WERI-Rb-1 (cell line): Measurements from ENCODE around the gene ACIN1.
A peak's percentile ranks its signal among the peaks of the same experiment; 100 is the strongest.

Source experiments
- DNase-seq: peaks from one replicate; pipeline ENCODE4 v3.0.0-alpha.2; 2020
- H3K27ac ChIP-seq: fragments of 250-450 bp; sonication (Bioruptor Pico); 2 replicates; pipeline ENCODE4 v1.5.1; 2020; ENCODE audit warnings: mild to moderate bottlenecking, moderate library complexity
- H3K27me3 ChIP-seq: fragments of 250-450 bp; sonication (Bioruptor Pico); 2 replicates; pipeline ENCODE4 v1.5.1; 2021; ENCODE audit warnings: mild to moderate bottlenecking, low read depth, moderate library complexity; ENCODE audit not compliant: insufficient read depth, severe bottlenecking
- H3K36me3 ChIP-seq: fragments of 250-450 bp; sonication (Bioruptor Pico); 2 replicates; pipeline ENCODE4 v1.5.1; 2020; ENCODE audit warnings: mild to moderate bottlenecking, moderate library complexity
- H3K4me3 ChIP-seq: 2 replicates; pipeline ENCODE4 v1.5.1; 2011; ENCODE audit warnings: low read depth, mild to moderate bottlenecking, control low read depth, low read length
- H3K9me3 ChIP-seq: fragments of 250-450 bp; sonication (Bioruptor Pico); 2 replicates; pipeline ENCODE4 v1.5.1; 2021; ENCODE audit warnings: mild to moderate bottlenecking, moderate library complexity; ENCODE audit not compliant: severe bottlenecking
- CTCF ChIP-seq: IDR thresholded peaks from 2 replicates; pipeline ENCODE4 v1.5.1; 2011; ENCODE audit warnings: low read depth, mild to moderate bottlenecking, control low read depth, inconsistent platforms, low read length

Gene ACIN1

DNA sequence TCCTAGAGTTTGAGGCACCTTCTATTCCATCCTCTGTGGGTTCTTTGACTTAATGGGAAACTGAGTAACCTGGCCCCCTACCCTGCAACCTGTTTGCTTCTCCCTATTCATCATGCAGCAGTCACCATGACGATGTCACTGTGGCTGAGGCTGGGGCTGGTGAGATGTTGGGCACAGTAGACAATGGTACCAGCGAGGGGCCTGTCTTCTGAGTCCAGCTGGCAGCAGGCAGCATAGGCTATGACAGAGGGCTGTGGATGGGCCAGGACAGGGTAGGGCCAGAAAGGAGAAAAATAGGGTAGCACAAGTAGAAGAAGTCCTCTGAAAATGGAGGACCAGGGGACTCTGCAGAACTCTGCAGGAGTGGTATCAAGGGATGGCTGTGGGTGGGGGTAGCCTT is 7.9 kb upstream of the ACIN1 start:
- TF ChIP-seq CTCF: no peak
- H3K36me3 ChIP-seq: peaks cover 11% of the 10 kb centered on the region
- no peak for DNase-seq
- no peaks in the 10 kb centered on the region for H3K9me3 ChIP-seq
- H3K4me3 ChIP-seq: no peak overlapping the region
- no peaks in the 10 kb centered on the region for H3K27me3 ChIP-seq
- H3K27ac ChIP-seq: no peak overlapping the region

DNA sequence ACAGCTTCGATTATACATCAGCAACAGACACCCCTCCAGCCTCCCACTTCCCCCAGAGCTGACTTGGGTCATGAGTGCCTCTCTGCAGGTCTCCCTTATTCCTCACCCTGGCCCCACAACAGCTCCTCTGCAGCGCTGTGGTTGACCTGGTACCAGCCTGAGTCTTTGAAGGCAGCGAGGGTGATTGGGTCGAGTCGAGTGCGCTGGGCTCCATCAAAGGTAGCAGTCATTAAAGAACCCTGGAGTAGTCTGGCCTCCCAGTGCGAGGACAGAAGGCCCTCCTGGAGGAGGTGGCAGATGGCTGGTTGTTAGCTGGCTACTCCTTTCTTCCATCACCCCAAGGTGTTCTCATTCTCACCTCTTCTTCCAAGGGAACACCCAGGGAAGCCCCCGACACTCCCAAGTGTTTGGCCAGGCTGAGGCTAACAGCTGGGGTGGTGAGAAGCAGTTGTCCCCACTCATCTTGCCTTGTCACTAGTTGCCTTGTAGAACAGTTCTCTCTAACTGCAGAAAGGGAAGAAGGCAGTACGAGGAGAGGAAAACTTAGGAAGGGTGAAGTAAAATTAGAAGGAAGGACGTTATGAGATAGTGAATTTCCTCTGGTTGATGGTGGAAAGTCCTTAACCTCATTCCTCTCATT is 7.2 kb upstream of the ACIN1 start:
- Histone ChIP-seq H3K4me3 (no peak overlapping the region), H3K27ac (0 out of 2 replicates have a peak overlapping the region, but pooled peaks have one; percentile 47), H3K27me3 (no peaks in the 10 kb centered on the region), H3K9me3 (no peaks in the 10 kb centered on the region), H3K36me3 (peaks cover 17% of the 10 kb centered on the region)
- DNase-seq: no peak
- no peak for TF ChIP-seq CTCF

DNA sequence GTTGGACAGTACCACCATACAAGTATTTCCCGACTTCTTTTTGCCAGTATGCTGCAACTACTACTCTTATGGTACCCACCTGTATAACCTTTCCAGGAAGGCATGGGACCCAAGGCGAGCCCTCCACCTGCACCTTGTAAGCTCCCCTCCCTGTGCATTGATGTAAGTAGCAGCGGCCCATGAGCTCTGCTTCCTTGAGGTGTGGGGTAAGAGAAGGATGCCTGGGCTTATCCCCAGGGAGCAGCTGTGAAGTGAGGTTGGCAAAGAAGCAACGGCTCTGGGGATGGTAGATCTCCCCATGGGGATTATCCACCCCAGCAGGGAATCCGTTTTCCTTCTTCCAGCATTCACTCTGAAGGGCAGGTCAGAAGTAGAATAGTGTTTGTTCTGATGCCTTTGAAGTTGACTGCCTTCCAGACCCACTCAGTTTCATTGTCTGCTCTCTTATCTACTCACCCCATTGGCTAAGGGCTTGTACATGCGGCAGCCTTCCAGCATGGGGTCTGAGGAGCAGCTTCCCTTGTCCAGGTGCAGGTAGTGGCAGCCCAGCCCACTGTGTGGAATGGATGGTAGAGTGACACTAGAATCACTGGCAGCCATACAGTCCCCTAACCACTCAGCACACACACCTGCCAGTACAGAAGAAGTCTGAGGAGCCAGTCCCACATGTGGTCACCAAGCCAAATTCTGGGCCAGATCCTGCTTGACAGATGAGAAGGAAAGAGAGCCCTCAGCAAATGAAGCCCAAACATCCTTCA is 6.5 kb upstream of the ACIN1 start:
- no peak overlapping the region for H3K4me3 ChIP-seq
- no peak for TF ChIP-seq CTCF

DNA sequence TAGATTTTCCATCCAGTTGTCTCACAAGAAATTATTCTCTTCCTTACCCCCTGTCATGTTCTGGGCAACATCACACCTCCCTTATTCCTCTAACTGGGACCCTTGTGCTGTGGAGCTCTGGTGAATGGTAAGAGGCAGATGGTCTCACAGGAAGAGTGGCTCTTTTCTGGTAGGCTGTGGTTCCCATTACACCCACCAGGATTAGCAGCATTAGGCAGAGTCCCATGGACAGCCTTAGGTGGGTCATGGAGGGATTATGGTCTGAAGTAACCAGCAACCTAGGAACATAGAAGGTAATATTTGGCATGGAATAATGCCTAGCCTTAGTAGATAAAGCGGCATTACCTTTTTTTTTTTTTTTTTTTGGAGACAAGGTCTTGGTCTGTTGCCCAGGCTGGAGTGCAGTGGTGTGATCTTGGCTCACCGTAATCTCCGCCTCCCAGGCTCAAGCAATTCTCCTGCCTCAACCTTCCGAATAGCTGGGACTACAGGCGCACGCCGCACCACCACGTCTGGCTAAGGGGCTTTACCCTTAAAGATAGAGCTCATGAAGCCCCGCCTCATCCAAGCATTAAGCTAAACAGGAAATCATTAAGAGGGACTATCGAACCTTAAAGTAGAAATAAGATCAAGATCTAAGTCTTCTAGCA is 4.4 kb upstream of the ACIN1 start:
- H3K27ac ChIP-seq: peak overlapping the region; percentile 17
- no peaks in the 10 kb centered on the region for H3K9me3 ChIP-seq
- H3K36me3 ChIP-seq: peaks cover 23% of the 10 kb centered on the region
- no peak overlapping the region for H3K4me3 ChIP-seq
- no peaks in the 10 kb centered on the region for H3K27me3 ChIP-seq
- DNase-seq: peak; percentile 57
- no peak for TF ChIP-seq CTCF

More for the DNA sequence above, 6.5 kb upstream of the ACIN1 start:
- Histone ChIP-seq H3K9me3 (no peaks in the 10 kb centered on the region), H3K36me3 (peaks cover 19% of the 10 kb centered on the region), H3K27ac (peak overlapping the region; percentile 47; the same call in 1 of the 2 replicates), H3K27me3 (no peaks in the 10 kb centered on the region)
- DNase-seq: peak; percentile 83

DNA sequence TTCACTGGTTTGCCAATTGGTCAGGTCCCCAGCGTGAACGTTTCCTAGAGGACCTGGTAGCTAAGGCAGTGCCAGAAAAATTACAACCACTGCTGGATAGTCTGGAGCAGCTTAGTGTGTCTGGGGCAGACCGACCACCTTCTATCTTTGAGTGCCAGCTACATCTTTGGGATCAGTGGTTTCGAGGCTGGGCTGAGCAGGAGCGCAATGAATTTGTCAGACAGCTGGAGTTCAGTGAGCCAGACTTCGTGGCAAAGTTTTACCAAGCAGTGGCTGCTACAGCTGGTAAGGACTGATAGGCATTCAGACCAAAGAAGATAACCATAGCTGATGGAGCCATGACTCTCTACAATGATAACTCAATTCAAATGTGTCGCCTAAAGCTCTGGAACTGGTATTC is 2.9 kb upstream of the ACIN1 start:
- Histone ChIP-seq H3K27me3 (no peaks in the 10 kb centered on the region), H3K36me3 (peaks cover 31% of the 10 kb centered on the region), H3K4me3 (no peak overlapping the region), H3K27ac (no peak overlapping the region), H3K9me3 (no peaks in the 10 kb centered on the region)
- TF ChIP-seq CTCF: no peak
- no peak for DNase-seq
